H9 (cell line): ENCODE results near the gene DNAJC15. TPM values are rescaled to one million over a fixed set of nuclear protein-coding genes. Genes with fewer than 3 reads are reported as not detected.

Experiments
- DNase-seq: peaks from one replicate; pipeline ENCODE4 v3.0.0-alpha.2; 2017
- H2AFZ ChIP-seq: one replicate; pipeline ENCODE4 v1.6.1; 2013; ENCODE audit warnings: mild to moderate bottlenecking, low read length, control low read depth, moderate library complexity
- H2AK5ac ChIP-seq: 2 replicates; pipeline ENCODE4 v1.6.1; 2013; ENCODE audit warnings: low read length, control low read depth, mixed read lengths; ENCODE audit not compliant: insufficient read length
- H2BK120ac ChIP-seq: one replicate; pipeline ENCODE4 v1.6.1; 2013; ENCODE audit warnings: low read depth, mild to moderate bottlenecking, low read length, control low read depth, inconsistent platforms; ENCODE audit not compliant: poor library complexity, severe bottlenecking
- H2BK12ac ChIP-seq: 2 replicates; pipeline ENCODE4 v1.6.1; 2013; ENCODE audit warnings: low read length, control low read depth, mixed read lengths, low read depth; ENCODE audit not compliant: insufficient read length
- H2BK15ac ChIP-seq: 2 replicates; pipeline ENCODE4 v1.6.1; 2013; ENCODE audit warnings: low read depth, low read length, control low read depth
- H2BK20ac ChIP-seq: one replicate; pipeline ENCODE4 v1.6.1; 2013; ENCODE audit warnings: low read depth, mild to moderate bottlenecking, low read length, control low read depth, inconsistent platforms; ENCODE audit not compliant: poor library complexity, severe bottlenecking
- H2BK5ac ChIP-seq: 2 replicates; pipeline ENCODE4 v1.6.1; 2013; ENCODE audit warnings: low read length, control low read depth, mixed read lengths; ENCODE audit not compliant: insufficient read length
- H3K14ac ChIP-seq: 2 replicates; pipeline ENCODE4 v1.6.1; 2013; ENCODE audit warnings: low read length, control low read depth; ENCODE audit not compliant: insufficient read depth
- H3K18ac ChIP-seq: 2 replicates; pipeline ENCODE4 v1.6.1; 2013; ENCODE audit warnings: low read depth, mild to moderate bottlenecking, mixed read lengths, low read length, control low read depth; ENCODE audit not compliant: insufficient read length
- H3K23ac ChIP-seq: 2 replicates; pipeline ENCODE4 v1.6.1; 2013; ENCODE audit warnings: low read length, control low read depth, mixed read lengths, low read depth; ENCODE audit not compliant: insufficient read length
- H3K23me2 ChIP-seq: 2 replicates; pipeline ENCODE4 v1.6.1; 2013; ENCODE audit warnings: low read depth, mild to moderate bottlenecking, mixed read lengths, low read length, control low read depth; ENCODE audit not compliant: insufficient read length, poor library complexity, severe bottlenecking
- H3K27ac ChIP-seq: 2 replicates; pipeline ENCODE4 v1.5.1; 2013; ENCODE audit warnings: low read length, control low read depth, mixed read lengths, low read depth; ENCODE audit not compliant: insufficient read length
- H3K27me3 ChIP-seq: 2 replicates; pipeline ENCODE4 v1.6.1; 2013; ENCODE audit warnings: low read length, control low read depth, inconsistent platforms; ENCODE audit not compliant: insufficient read depth
- H3K4ac ChIP-seq: 2 replicates; pipeline ENCODE4 v1.6.1; 2013; ENCODE audit warnings: low read depth, mild to moderate bottlenecking, control low read depth, inconsistent platforms, low read length, moderate library complexity
- H3K4me1 ChIP-seq: 2 replicates; pipeline ENCODE4 v1.6.1; 2013; ENCODE audit warnings: low read length, control low read depth, inconsistent platforms; ENCODE audit not compliant: insufficient read depth
- H3K4me2 ChIP-seq: 2 replicates; pipeline ENCODE4 v1.6.1; 2013; ENCODE audit warnings: low read length, control low read depth, mixed read lengths; ENCODE audit not compliant: insufficient read length, insufficient read depth
- H3K56ac ChIP-seq: 2 replicates; pipeline ENCODE4 v1.6.1; 2013; ENCODE audit warnings: low read depth, mild to moderate bottlenecking, mixed read lengths, low read length, control low read depth; ENCODE audit not compliant: insufficient read length
- H3K79me1 ChIP-seq: 2 replicates; pipeline ENCODE4 v1.6.1; 2013; ENCODE audit warnings: low read depth, mild to moderate bottlenecking, moderate library complexity, low read length, control low read depth, inconsistent platforms; ENCODE audit not compliant: insufficient read depth, poor library complexity, severe bottlenecking
- H3K79me2 ChIP-seq: 2 replicates; pipeline ENCODE4 v1.6.1; 2013; ENCODE audit warnings: low read length, control low read depth, inconsistent platforms; ENCODE audit not compliant: insufficient read depth
- H3K9ac ChIP-seq: 2 replicates; pipeline ENCODE4 v1.6.1; 2013; ENCODE audit warnings: low read length, control low read depth, mixed read lengths; ENCODE audit not compliant: insufficient read length; ENCODE audit errors: extremely low read depth
- H3K9me3 ChIP-seq: one replicate; pipeline ENCODE4 v1.6.1; 2013; ENCODE audit warnings: low read depth, low read length, inconsistent platforms; ENCODE audit not compliant: control insufficient read depth
- H3T11ph ChIP-seq: one replicate; pipeline ENCODE4 v1.6.1; 2013; ENCODE audit warnings: mild to moderate bottlenecking, low read length, control low read depth, inconsistent platforms
- H4K20me1 ChIP-seq: one replicate; pipeline ENCODE4 v1.6.1; 2013; ENCODE audit not compliant: control insufficient read depth, insufficient read length, insufficient read depth
- H4K5ac ChIP-seq: 2 replicates; pipeline ENCODE4 v1.6.1; 2013; ENCODE audit warnings: low read depth, mild to moderate bottlenecking, mixed read lengths, low read length, control low read depth; ENCODE audit not compliant: insufficient read length
- H4K8ac ChIP-seq: replicated peaks from 2 replicates; pipeline ENCODE4 v1.6.1; 2013; ENCODE audit warnings: low read length, control low read depth, mixed read lengths, low read depth; ENCODE audit not compliant: insufficient read length
- H4K91ac ChIP-seq: 2 replicates; pipeline ENCODE4 v1.6.1; 2013; ENCODE audit warnings: low read depth, mild to moderate bottlenecking, moderate library complexity, mixed read lengths, low read length, control low read depth; ENCODE audit not compliant: insufficient read length
- H3K27ac Mint-ChIP-seq, 3 experiments: 2 replicates in 2 of 3; 3 replicates in 1 of 3; pipeline ENCODE4 v1.8.0; 2020 to 2021; ENCODE audit warnings: mixed read lengths in 3 of 3, mild to moderate bottlenecking in 1 of 3, moderate library complexity in 1 of 3
- H3K27me3 Mint-ChIP-seq: 2 replicates; pipeline ENCODE4 v1.8.0; 2021; ENCODE audit warnings: low read depth, mild to moderate bottlenecking, moderate library complexity, mixed read lengths
- H3K36me3 Mint-ChIP-seq, 3 experiments: 2 replicates in 2 of 3; 3 replicates in 1 of 3; pipeline ENCODE4 v1.8.0; 2020 to 2021; ENCODE audit warnings: low read depth in 3 of 3, mixed read lengths in 3 of 3; ENCODE audit not compliant: insufficient read depth in 1 of 3
- H3K4me1 Mint-ChIP-seq, 2 experiments: 2 replicates each; pipeline ENCODE4 v1.8.0; 2020; ENCODE audit warnings: mixed read lengths in 2 of 2
- H3K4me3 Mint-ChIP-seq, 2 experiments: 2 replicates in 1 of 2; 3 replicates in 1 of 2; pipeline ENCODE4 v1.8.0; 2020 to 2021; ENCODE audit warnings: mild to moderate bottlenecking in 2 of 2, mixed read lengths in 2 of 2, moderate library complexity in 1 of 2
- H3K9me3 Mint-ChIP-seq, 2 experiments: 2 replicates in 1 of 2; 3 replicates in 1 of 2; pipeline ENCODE4 v1.8.0; 2020; ENCODE audit warnings: mild to moderate bottlenecking in 2 of 2, mixed read lengths in 2 of 2, moderate library complexity in 1 of 2
- CTCF ChIP-seq: fragments of 200-600 bp; sonication (generic); conservative IDR thresholded peaks from 3 replicates; pipeline ENCODE4 v1.8.0; 2021; ENCODE audit warnings: antibody characterized with exemption, mild to moderate bottlenecking
- WGBS: extraction: QIAGEN DNeasy Blood & Tissue Kit; methylation state at CpG from one replicate; pipeline ENCODE4 v1.1.7; 2013; ENCODE audit warnings: missing lambda C conversion rate, low lambda C conversion rate, mixed read lengths; ENCODE audit not compliant: insufficient read length; ENCODE audit errors: extremely low coverage; 5-methylcytosine and 5-hydroxymethylcytosine counted together
- total RNA-seq: library from RNA; stranded (reverse); gene quantifications from 2 replicates; pipeline ENCODE4 v1.2.1, GENCODE V29; 2021

Gene DNAJC15
- total RNA-seq, 1 experiment from 2014 or later, result 13.4 TPM

GRCh38 chr13:42985312-42986175 lies 37.8 kb upstream of the DNAJC15 start:
- H3K79me1 ChIP-seq, result no peaks in the 10 kb centered on the region
- no peak overlapping the region for H2BK5ac ChIP-seq
- no peak overlapping the region for H3K23ac ChIP-seq
- Mint-ChIP-seq H3K36me3 (no peaks in the 10 kb centered on the region), H3K9me3 (no peaks in the 10 kb centered on the region), H3K4me1 (peaks cover 29 to 36% of the 10 kb centered on the region in 2 experiments), H3K4me3 (no peak overlapping the region), H3K27me3 (no peaks in the 10 kb centered on the region), H3K27ac (peak overlapping the region in 2 of 3 experiments; percentile 60 to 88; a peak in 4 of 7 replicates)
- H2BK12ac ChIP-seq, result no peak overlapping the region
- H2AFZ ChIP-seq, result no peak overlapping the region
- no peak for TF ChIP-seq CTCF
- H3K4me2 ChIP-seq, result no peak overlapping the region
- H3K4me1 ChIP-seq, result peaks cover 3% of the 10 kb centered on the region; the same call in 1 of the 2 replicates
- no peak overlapping the region for H4K8ac ChIP-seq
- H3K23me2 ChIP-seq, result no peaks in the 10 kb centered on the region
- H3K9ac ChIP-seq, result no peak overlapping the region
- no peak overlapping the region for H4K5ac ChIP-seq
- H3K79me2 ChIP-seq, result no peaks in the 10 kb centered on the region
- no peak overlapping the region for H3T11ph ChIP-seq
- no peak overlapping the region for H4K91ac ChIP-seq
- H3K9me3 ChIP-seq, result no peaks in the 10 kb centered on the region
- no peak overlapping the region for H2BK20ac ChIP-seq
- no CpG with 5 or more reads among the region's 8 CpGs for WGBS
- no peak overlapping the region for H3K27ac ChIP-seq
- H2BK120ac ChIP-seq, result no peak overlapping the region
- peak; percentile 32 for DNase-seq
- no peaks in the 10 kb centered on the region for H3K27me3 ChIP-seq
- H3K56ac ChIP-seq, result no peak overlapping the region
- H2AK5ac ChIP-seq, result no peak overlapping the region
- H3K4ac ChIP-seq, result no peak overlapping the region
- no peak overlapping the region for H3K18ac ChIP-seq
- no peak overlapping the region for H3K14ac ChIP-seq
- no peak overlapping the region for H2BK15ac ChIP-seq
- no peaks in the 10 kb centered on the region for H4K20me1 ChIP-seq
